Adipocyte (in vitro differentiated cells): ENCODE measurements around the gene ERMAP.
"Not testable (repeated sequence)": the region's sequence is repeated elsewhere in the genome, so short reads cannot be mapped to it uniquely, and the experiment has no call there.

Source experiments
- DNase-seq: peaks from one replicate; pipeline ENCODE4 v3.0.0-alpha.2; 2015; ENCODE audit warnings: low read depth
- H3K27me3 ChIP-seq: replicated peaks from 2 replicates; pipeline ENCODE4 v1.7.0; 2013; ENCODE audit warnings: mild to moderate bottlenecking, low read length, moderate library complexity; ENCODE audit not compliant: control insufficient read depth, insufficient read depth
- H3K36me3 ChIP-seq: 2 replicates; pipeline ENCODE4 v1.7.0; 2013; ENCODE audit warnings: low read length, mild to moderate bottlenecking, moderate library complexity; ENCODE audit not compliant: control insufficient read depth, insufficient read depth, severe bottlenecking
- H3K4me1 ChIP-seq: 2 replicates; pipeline ENCODE4 v1.7.0; 2013; ENCODE audit warnings: mild to moderate bottlenecking, low read length, moderate library complexity; ENCODE audit not compliant: control insufficient read depth, insufficient read depth
- H3K4me3 ChIP-seq: 2 replicates; pipeline ENCODE4 v1.7.0; 2013; ENCODE audit warnings: mild to moderate bottlenecking, low read length, moderate library complexity
- H3K9ac ChIP-seq: 2 replicates; pipeline ENCODE4 v1.7.0; 2013; ENCODE audit warnings: mild to moderate bottlenecking, low read length, moderate library complexity
- H3K9me3 ChIP-seq: 2 replicates; pipeline ENCODE4 v1.7.0; 2013; ENCODE audit warnings: mild to moderate bottlenecking, low read length, moderate library complexity; ENCODE audit not compliant: control insufficient read depth

The ERMAP gene

GRCh38 chr1:42814815-42815214, 2.1 kb upstream of the ERMAP start:
- not testable (repeated sequence) for H3K4me3 ChIP-seq, H3K36me3 ChIP-seq, H3K9ac ChIP-seq, H3K27me3 ChIP-seq, DNase-seq, H3K9me3 ChIP-seq
- H3K4me1 ChIP-seq: peaks cover 21% of the 10 kb centered on the region

GRCh38 chr1:42815941-42816584, 859 bp upstream of the ERMAP start:
- Histone ChIP-seq H3K9ac (peak overlapping the region; percentile 95), H3K27me3 (no peaks in the 10 kb centered on the region), H3K4me3 (peak overlapping the region; percentile 94), H3K9me3 (no peaks in the 10 kb centered on the region), H3K36me3 (peaks cover 4% of the 10 kb centered on the region), H3K4me1 (peaks cover 21% of the 10 kb centered on the region)
- DNase-seq: peak; percentile 40

GRCh38 chr1:42817440-42817767, 482 bp downstream of the ERMAP start:
- DNase-seq: no peak
- Histone ChIP-seq H3K4me1 (peaks cover 24% of the 10 kb centered on the region), H3K4me3 (peak overlapping the region; percentile 94)

GRCh38 chr1:42817976-42818375, 1.1 kb downstream of the ERMAP start:
- Histone ChIP-seq H3K4me3 (peak overlapping the region; percentile 94), H3K9me3 (no peaks in the 10 kb centered on the region), H3K36me3 (peaks cover 4% of the 10 kb centered on the region), H3K27me3 (no peaks in the 10 kb centered on the region), H3K4me1 (peaks cover 30% of the 10 kb centered on the region), H3K9ac (peak overlapping the region; percentile 83)
- no peak for DNase-seq

More at GRCh38 chr1:42817440-42817767, 482 bp downstream of the ERMAP start:
- Histone ChIP-seq H3K27me3 (no peaks in the 10 kb centered on the region), H3K36me3 (peaks cover 4% of the 10 kb centered on the region), H3K9me3 (no peaks in the 10 kb centered on the region), H3K9ac (peak overlapping the region; percentile 83)

DNA sequence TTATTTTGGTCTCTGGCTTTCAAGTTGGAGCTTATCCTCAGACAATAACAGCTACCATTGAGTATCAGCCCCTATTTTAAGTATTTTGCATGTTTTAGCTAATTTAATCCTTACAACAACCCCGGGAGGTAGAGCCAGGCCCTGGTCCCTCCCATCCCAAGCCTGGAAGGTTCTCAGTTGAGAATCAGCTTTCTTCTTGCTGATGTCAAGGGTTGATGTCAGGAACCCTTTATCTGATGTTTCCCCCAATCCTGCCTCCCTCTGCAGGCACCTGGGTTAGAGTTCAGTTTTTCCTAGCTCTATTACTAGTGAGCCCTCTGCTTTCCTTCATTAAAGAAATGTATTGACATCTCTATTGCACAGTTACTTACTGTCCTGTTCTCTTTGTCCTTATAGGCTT, 3.9 kb downstream of the ERMAP start:
- Histone ChIP-seq H3K4me3 (no peak overlapping the region), H3K9ac (no peak overlapping the region), H3K9me3 (no peaks in the 10 kb centered on the region), H3K4me1 (peaks cover 33% of the 10 kb centered on the region), H3K36me3 (no peaks in the 10 kb centered on the region), H3K27me3 (no peaks in the 10 kb centered on the region)
- no peak for DNase-seq

GRCh38 chr1:42821690-42822089, 4.8 kb downstream of the ERMAP start:
- no peak overlapping the region for H3K9ac ChIP-seq
- no peak overlapping the region for H3K4me3 ChIP-seq
- no peaks in the 10 kb centered on the region for H3K27me3 ChIP-seq
- no peak for DNase-seq
- H3K36me3 ChIP-seq: no peaks in the 10 kb centered on the region
- H3K9me3 ChIP-seq: no peaks in the 10 kb centered on the region
- peaks cover 24% of the 10 kb centered on the region for H3K4me1 ChIP-seq

- Histone ChIP-seq H3K36me3 (no peaks in the 10 kb centered on the region), H3K27me3 (no peaks in the 10 kb centered on the region), H3K4me3 (peak overlapping the region; percentile 62), H3K9ac (peak overlapping the region; percentile 51), H3K4me1 (peaks cover 19% of the 10 kb centered on the region), H3K9me3 (no peaks in the 10 kb centered on the region)
- peak; percentile 81 for DNase-seq
These were observed 6.0 kb downstream of the ERMAP start for GRCh38 chr1:42822800-42823392.

- Histone ChIP-seq H3K36me3 (no peaks in the 10 kb centered on the region), H3K9me3 (no peaks in the 10 kb centered on the region), H3K9ac (no peak overlapping the region), H3K27me3 (no peaks in the 10 kb centered on the region), H3K4me3 (no peak overlapping the region), H3K4me1 (peaks cover 17% of the 10 kb centered on the region)
- no peak for DNase-seq
These were observed 7.6 kb downstream of the ERMAP start for GRCh38 chr1:42824481-42825035.

GRCh38 chr1:42825036-42825851, 8.3 kb downstream of the ERMAP start:
- no peak for DNase-seq
- no peak overlapping the region for H3K9ac ChIP-seq
- H3K4me3 ChIP-seq: no peak overlapping the region
- no peaks in the 10 kb centered on the region for H3K27me3 ChIP-seq
- no peaks in the 10 kb centered on the region for H3K9me3 ChIP-seq
- peaks cover 4% of the 10 kb centered on the region for H3K36me3 ChIP-seq
- H3K4me1 ChIP-seq: peaks cover 17% of the 10 kb centered on the region

GRCh38 chr1:42830631-42831030, 13.7 kb downstream of the ERMAP start:
- H3K36me3 ChIP-seq: peaks cover 30% of the 10 kb centered on the region
- no peaks in the 10 kb centered on the region for H3K9me3 ChIP-seq
- no peaks in the 10 kb centered on the region for H3K27me3 ChIP-seq
- H3K9ac ChIP-seq: no peak overlapping the region
- DNase-seq: no peak
- no peak overlapping the region for H3K4me3 ChIP-seq
- no peaks in the 10 kb centered on the region for H3K4me1 ChIP-seq

GRCh38 chr1:42831273-42831672, 14.4 kb downstream of the ERMAP start:
- peaks cover 35% of the 10 kb centered on the region for H3K36me3 ChIP-seq
- no peak for DNase-seq
- no peaks in the 10 kb centered on the region for H3K4me1 ChIP-seq
- no peaks in the 10 kb centered on the region for H3K9me3 ChIP-seq
- no peak overlapping the region for H3K4me3 ChIP-seq
- no peaks in the 10 kb centered on the region for H3K27me3 ChIP-seq
- no peak overlapping the region for H3K9ac ChIP-seq
